Panc1 (cell line): ENCODE results near the gene KCNK10. TPM values are rescaled to one million over a fixed set of nuclear protein-coding genes. Genes with fewer than 3 reads are reported as not detected.

Source experiments
- ATAC-seq: fragments of 200-7000 bp; cut with Tn5 transposase; 2 replicates; pipeline ENCODE4 v1.9.1; 2020; ENCODE audit warnings: mild to moderate bottlenecking, moderate library complexity
- BruUV-seq: library from RNA; stranded (reverse); fragments of 400-500 nt; replicated peaks from 2 replicates; lab custom pipeline; 2021; lab: Mats Ljungman, UMichigan
- CTCF ChIA-PET: fragments of 300-600 bp; sonication (Branson Sonifier 250); formaldehyde crosslinking; loops from one replicate; lab custom pipeline; 2022; ENCODE audit warnings: antibody characterized with exemption; lab: Charles Lee
- POLR2A ChIA-PET: fragments of 300-600 bp; sonication (Branson Sonifier 250); formaldehyde crosslinking; loops from one replicate; lab custom pipeline; 2022; ENCODE audit warnings: antibody characterized with exemption; lab: Charles Lee
- DNase-seq: peaks from one replicate; pipeline ENCODE4 v3.0.0-alpha.2; 2010; ENCODE audit warnings: low read depth, low spot score
- H3K27ac ChIP-seq: 2 replicates; pipeline ENCODE4 v1.5.1; 2011; ENCODE audit warnings: mild to moderate bottlenecking, low read length, inconsistent platforms
- H3K27me3 ChIP-seq: fragments of 200-500 bp; sonication (Bioruptor generic); 2 replicates; pipeline ENCODE4 v1.6.0; 2014; ENCODE audit warnings: low read length, inconsistent platforms; ENCODE audit not compliant: control insufficient read depth, insufficient read depth
- H3K36me3 ChIP-seq: fragments of 200-500 bp; sonication (Bioruptor generic); 2 replicates; pipeline ENCODE4 v1.5.1; 2014; ENCODE audit warnings: inconsistent platforms, mild to moderate bottlenecking, low read length, moderate library complexity; ENCODE audit not compliant: control insufficient read depth, insufficient read depth
- H3K4me1 ChIP-seq: 2 replicates; pipeline ENCODE4 v1.5.1; 2011; ENCODE audit warnings: inconsistent platforms, mild to moderate bottlenecking, low read length, moderate library complexity; ENCODE audit not compliant: control insufficient read depth, insufficient read depth
- H3K4me3 ChIP-seq, 2 experiments: 2 replicates each; pipeline ENCODE4 v1.5.1; 2011 to 2012; ENCODE audit warnings: low read depth in 2 of 2, low read length in 2 of 2, mild to moderate bottlenecking in 2 of 2, inconsistent platforms in 1 of 2, moderate library complexity in 1 of 2
- H3K9me3 ChIP-seq: fragments of 200-500 bp; sonication (Bioruptor generic); 2 replicates; pipeline ENCODE4 v1.5.1; 2014; ENCODE audit warnings: low read depth, mild to moderate bottlenecking, inconsistent platforms, low read length, moderate library complexity; ENCODE audit not compliant: control insufficient read depth, insufficient read depth
- POLR2AphosphoS5 ChIP-seq: IDR thresholded peaks from 2 replicates; pipeline ENCODE4 v1.6.1; 2012; ENCODE audit warnings: mild to moderate bottlenecking, low read depth, low read length, moderate library complexity
- SIN3A ChIP-seq: IDR thresholded peaks from 2 replicates; pipeline ENCODE4 v1.6.1; 2012; ENCODE audit warnings: low read depth, mild to moderate bottlenecking, low read length, moderate library complexity, borderline replicate concordance; ENCODE audit not compliant: insufficient read depth
- TCF7L2 ChIP-seq: IDR thresholded peaks from 2 replicates; pipeline ENCODE4 v1.6.1; 2011; ENCODE audit warnings: mild to moderate bottlenecking, low read depth, low read length, inconsistent platforms
- in situ Hi-C: cut with HindIII; loops from 2 replicates; pipeline ENCODE4 v1.10.0; 2016; ENCODE audit warnings: low sequenced_read_pairs, low pct_unique_long_range_greater_than_20kb
- intact Hi-C: fragments of 100-400 bp; cut with micrococcal nuclease; formaldehyde crosslinking; loops from one replicate; pipeline ENCODE4 v1.10.0; 2022; ENCODE audit not compliant: unreplicated experiment
- total RNA-seq: library from RNA; stranded (reverse); gene quantifications from one replicate; pipeline ENCODE4 v1.2.1, GENCODE V29; 2021; ENCODE audit not compliant: unreplicated experiment
- TF ChIP-seq, protein P1 (sequence below): fragments of 450-650 bp; IDR thresholded peaks from 2 replicates; pipeline ENCODE4 v1.5.1; 2017; ENCODE audit warnings: mild to moderate bottlenecking
- TF ChIP-seq, protein P2 (sequence below), 2 experiments: IDR thresholded peaks; 2 replicates each; pipeline ENCODE4 v1.6.1; 2011 to 2012; ENCODE audit warnings: low read depth in 2 of 2, control low read depth in 1 of 2, low read length in 1 of 2, mild to moderate bottlenecking in 1 of 2, moderate library complexity in 1 of 2; ENCODE audit not compliant: insufficient read depth in 1 of 2

The KCNK10 gene
- total RNA-seq, 1 experiment from 2014 or later = 0.28 TPM

DNA sequence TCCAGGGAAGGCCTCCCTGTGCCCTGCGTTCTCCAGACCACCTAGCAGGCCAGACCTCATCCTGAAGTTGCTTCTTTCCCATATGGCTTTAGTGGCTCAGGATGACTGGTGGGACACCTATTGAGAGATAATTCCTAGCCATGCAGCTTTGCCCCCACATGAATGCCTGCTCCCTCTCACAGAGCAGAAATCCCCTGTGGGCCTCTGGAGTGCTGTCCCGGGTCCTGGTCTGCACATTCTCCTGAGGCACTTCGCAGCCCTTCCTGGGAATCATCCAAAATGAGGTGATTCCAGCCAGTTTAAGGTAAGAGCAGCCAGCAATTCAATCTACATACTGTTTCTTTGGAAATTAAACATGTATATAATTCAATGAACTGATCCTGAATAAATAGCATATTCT is 182.2 kb downstream of the KCNK10 start:
- DNase-seq (no peak), ATAC-seq (no peak)
- Histone ChIP-seq H3K4me1 (no peaks in the 10 kb centered on the region), H3K4me3 (no peak overlapping the region), H3K27me3 (no peaks in the 10 kb centered on the region), H3K36me3 (no peaks in the 10 kb centered on the region), H3K9me3 (no peaks in the 10 kb centered on the region), H3K27ac (no peak overlapping the region)
- no TSS peak for BruUV-seq
- intact Hi-C loops (no loop called here), in situ Hi-C loops (no loop called here)
- ChIA-PET CTCF (no interaction called here), POLR2A (no interaction called here)
- TF ChIP-seq POLR2AphosphoS5 = no peak
- no peak for TF ChIP-seq TCF7L2
- TF ChIP-seq, protein P1, sequence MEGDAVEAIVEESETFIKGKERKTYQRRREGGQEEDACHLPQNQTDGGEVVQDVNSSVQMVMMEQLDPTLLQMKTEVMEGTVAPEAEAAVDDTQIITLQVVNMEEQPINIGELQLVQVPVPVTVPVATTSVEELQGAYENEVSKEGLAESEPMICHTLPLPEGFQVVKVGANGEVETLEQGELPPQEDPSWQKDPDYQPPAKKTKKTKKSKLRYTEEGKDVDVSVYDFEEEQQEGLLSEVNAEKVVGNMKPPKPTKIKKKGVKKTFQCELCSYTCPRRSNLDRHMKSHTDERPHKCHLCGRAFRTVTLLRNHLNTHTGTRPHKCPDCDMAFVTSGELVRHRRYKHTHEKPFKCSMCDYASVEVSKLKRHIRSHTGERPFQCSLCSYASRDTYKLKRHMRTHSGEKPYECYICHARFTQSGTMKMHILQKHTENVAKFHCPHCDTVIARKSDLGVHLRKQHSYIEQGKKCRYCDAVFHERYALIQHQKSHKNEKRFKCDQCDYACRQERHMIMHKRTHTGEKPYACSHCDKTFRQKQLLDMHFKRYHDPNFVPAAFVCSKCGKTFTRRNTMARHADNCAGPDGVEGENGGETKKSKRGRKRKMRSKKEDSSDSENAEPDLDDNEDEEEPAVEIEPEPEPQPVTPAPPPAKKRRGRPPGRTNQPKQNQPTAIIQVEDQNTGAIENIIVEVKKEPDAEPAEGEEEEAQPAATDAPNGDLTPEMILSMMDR = no peak
- TF ChIP-seq, protein P2, sequence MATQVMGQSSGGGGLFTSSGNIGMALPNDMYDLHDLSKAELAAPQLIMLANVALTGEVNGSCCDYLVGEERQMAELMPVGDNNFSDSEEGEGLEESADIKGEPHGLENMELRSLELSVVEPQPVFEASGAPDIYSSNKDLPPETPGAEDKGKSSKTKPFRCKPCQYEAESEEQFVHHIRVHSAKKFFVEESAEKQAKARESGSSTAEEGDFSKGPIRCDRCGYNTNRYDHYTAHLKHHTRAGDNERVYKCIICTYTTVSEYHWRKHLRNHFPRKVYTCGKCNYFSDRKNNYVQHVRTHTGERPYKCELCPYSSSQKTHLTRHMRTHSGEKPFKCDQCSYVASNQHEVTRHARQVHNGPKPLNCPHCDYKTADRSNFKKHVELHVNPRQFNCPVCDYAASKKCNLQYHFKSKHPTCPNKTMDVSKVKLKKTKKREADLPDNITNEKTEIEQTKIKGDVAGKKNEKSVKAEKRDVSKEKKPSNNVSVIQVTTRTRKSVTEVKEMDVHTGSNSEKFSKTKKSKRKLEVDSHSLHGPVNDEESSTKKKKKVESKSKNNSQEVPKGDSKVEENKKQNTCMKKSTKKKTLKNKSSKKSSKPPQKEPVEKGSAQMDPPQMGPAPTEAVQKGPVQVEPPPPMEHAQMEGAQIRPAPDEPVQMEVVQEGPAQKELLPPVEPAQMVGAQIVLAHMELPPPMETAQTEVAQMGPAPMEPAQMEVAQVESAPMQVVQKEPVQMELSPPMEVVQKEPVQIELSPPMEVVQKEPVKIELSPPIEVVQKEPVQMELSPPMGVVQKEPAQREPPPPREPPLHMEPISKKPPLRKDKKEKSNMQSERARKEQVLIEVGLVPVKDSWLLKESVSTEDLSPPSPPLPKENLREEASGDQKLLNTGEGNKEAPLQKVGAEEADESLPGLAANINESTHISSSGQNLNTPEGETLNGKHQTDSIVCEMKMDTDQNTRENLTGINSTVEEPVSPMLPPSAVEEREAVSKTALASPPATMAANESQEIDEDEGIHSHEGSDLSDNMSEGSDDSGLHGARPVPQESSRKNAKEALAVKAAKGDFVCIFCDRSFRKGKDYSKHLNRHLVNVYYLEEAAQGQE (IDR thresholded peaks at IDR 0.05; ENCODE audit: insufficient read depth in 1 of 2, low read depth in 2 of 2, low read length in 1 of 2) = no peak
- TF ChIP-seq SIN3A = no peak

DNA sequence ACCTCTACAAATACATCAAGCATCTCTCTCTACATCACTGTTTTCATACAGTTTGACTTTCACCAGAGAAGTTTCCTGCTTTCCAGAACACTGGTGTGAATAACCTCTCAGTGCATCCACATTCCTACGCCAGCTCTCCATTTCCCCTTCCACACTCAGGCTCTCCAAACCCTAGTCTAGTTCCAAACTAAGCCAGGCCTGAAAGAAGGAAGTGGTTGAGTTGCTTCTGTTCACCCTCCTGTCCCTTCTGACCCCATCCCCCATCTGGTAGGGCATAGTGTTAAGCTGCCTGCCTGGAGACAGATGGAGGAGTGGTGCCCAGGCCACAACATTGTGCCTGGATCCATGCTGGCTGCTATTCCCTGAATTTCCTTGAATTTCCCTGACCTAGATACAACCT is 185.7 kb downstream of the KCNK10 start:
- Histone ChIP-seq H3K9me3 (no peaks in the 10 kb centered on the region), H3K27me3 (no peaks in the 10 kb centered on the region), H3K36me3 (no peaks in the 10 kb centered on the region), H3K27ac (no peak overlapping the region), H3K4me1 (no peaks in the 10 kb centered on the region), H3K4me3 (no peak overlapping the region)
- no TSS peak for BruUV-seq
- ATAC-seq (no peak), DNase-seq (no peak)
- ChIA-PET CTCF (no interaction called here), POLR2A (no interaction called here)
- intact Hi-C loops (no loop called here), in situ Hi-C loops (no loop called here)
- TF ChIP-seq, protein P1 = no peak
- TF ChIP-seq, protein P2 (IDR thresholded peaks at IDR 0.05; ENCODE audit: insufficient read depth in 1 of 2, low read depth in 2 of 2, low read length in 1 of 2) = no peak
- TF ChIP-seq TCF7L2 (no peak), SIN3A (no peak), POLR2AphosphoS5 (no peak)

Other genes with a start within 250 kb of the KCNK10 start
- 4.0 TPM for gene SPATA7, start 62.4 kb upstream of the KCNK10 start, total RNA-seq
- 15.0 TPM for gene PTPN21, start 231.7 kb upstream of the KCNK10 start, total RNA-seq
- gene ZC3H14, start 239.8 kb upstream of the KCNK10 start, total RNA-seq = 57.1 TPM